ACC112 (cell line): ENCODE results near the gene RFX2.
"Not testable (repeated sequence)": the region's sequence is repeated elsewhere in the genome, so short reads cannot be mapped to it uniquely, and the experiment has no call there.

Experiments
- H2AFZ ChIP-seq: fragments of 200-600 bp; sonication (generic); one replicate; pipeline ENCODE4 v1.6.0; 2017; ENCODE audit warnings: antibody characterized with exemption, low read length; ENCODE audit not compliant: unreplicated experiment
- H3K27ac ChIP-seq: fragments of 200-600 bp; sonication (generic); 2 replicates; pipeline ENCODE4 v1.5.1; 2014; ENCODE audit warnings: low read depth, mild to moderate bottlenecking, antibody characterized with exemption, low read length, moderate library complexity
- H3K27me3 ChIP-seq: fragments of 200-600 bp; sonication (generic); 2 replicates; pipeline ENCODE4 v1.6.1; 2014; ENCODE audit warnings: mild to moderate bottlenecking, antibody characterized with exemption, low read length, moderate library complexity, mixed read lengths; ENCODE audit not compliant: insufficient read depth
- H3K36me3 ChIP-seq: fragments of 200-600 bp; sonication (generic); 2 replicates; pipeline ENCODE4 v1.6.1; 2016; ENCODE audit warnings: mild to moderate bottlenecking, antibody characterized with exemption, low read length, moderate library complexity, mixed read lengths; ENCODE audit not compliant: insufficient read depth
- H3K4me1 ChIP-seq: fragments of 200-600 bp; sonication (generic); one replicate; pipeline ENCODE4 v1.6.1; 2016; ENCODE audit warnings: low read length, mixed read lengths; ENCODE audit not compliant: insufficient read depth, unreplicated experiment, control insufficient read depth
- H3K4me3 ChIP-seq: fragments of 200-600 bp; sonication (generic); 2 replicates; pipeline ENCODE4 v1.5.1; 2014; ENCODE audit warnings: mild to moderate bottlenecking, low read depth, low read length
- H3K79me2 ChIP-seq: fragments of 200-600 bp; sonication (generic); one replicate; pipeline ENCODE4 v1.6.0; 2016; ENCODE audit warnings: low read length; ENCODE audit not compliant: control insufficient read depth, unreplicated experiment, insufficient read depth

RFX2 gene

DNA sequence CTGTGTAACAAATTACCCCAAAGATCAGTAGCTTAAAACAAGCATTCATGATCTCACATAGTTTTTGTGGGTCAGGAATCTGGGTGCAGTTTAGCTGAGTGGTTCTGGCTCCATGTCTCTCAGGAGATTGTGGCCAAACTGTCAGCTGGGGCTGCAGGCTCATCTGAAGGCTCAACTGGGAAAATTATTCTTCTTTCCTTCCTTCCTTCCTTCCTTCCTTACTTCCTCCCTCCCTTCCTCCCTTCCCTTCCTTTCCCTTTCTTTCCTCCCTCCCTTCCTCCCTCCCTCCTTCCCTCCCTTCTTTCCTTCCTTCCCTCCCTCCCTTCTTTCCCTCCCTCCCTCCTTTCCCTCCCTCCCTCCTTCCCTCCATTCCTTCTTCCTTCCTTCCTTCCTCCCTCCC, 8.7 kb upstream of the RFX2 start:
- Histone ChIP-seq H2AFZ (no peak overlapping the region), H3K27me3 (no peaks in the 10 kb centered on the region), H3K4me1 (no peaks in the 10 kb centered on the region), H3K79me2 (no peaks in the 10 kb centered on the region), H3K4me3 (no peak overlapping the region), H3K36me3 (no peaks in the 10 kb centered on the region), H3K27ac (no peak overlapping the region)

DNA sequence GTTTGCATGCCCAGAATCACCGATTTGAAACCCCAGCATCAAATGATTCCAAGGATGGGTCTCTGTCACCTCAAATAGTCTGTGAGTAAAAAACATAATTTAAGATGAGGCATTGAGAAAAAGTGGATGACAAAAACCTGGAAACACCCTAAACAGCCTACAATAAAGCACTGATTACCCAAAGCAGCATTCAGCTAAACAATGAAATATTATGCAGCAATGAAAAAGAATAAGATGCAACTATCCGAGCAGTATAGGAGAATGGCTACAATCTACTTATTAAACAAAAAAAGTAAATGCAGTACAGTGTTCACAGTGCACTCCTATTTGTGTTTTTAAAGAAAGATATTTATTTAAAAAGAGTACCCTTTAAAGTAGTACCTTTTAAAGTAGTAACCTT, 7.7 kb upstream of the RFX2 start:
- Histone ChIP-seq H3K27me3 (no peaks in the 10 kb centered on the region), H3K79me2 (no peaks in the 10 kb centered on the region), H2AFZ (no peak overlapping the region), H3K4me1 (no peaks in the 10 kb centered on the region), H3K27ac (no peak overlapping the region), H3K36me3 (no peaks in the 10 kb centered on the region), H3K4me3 (no peak overlapping the region)

DNA sequence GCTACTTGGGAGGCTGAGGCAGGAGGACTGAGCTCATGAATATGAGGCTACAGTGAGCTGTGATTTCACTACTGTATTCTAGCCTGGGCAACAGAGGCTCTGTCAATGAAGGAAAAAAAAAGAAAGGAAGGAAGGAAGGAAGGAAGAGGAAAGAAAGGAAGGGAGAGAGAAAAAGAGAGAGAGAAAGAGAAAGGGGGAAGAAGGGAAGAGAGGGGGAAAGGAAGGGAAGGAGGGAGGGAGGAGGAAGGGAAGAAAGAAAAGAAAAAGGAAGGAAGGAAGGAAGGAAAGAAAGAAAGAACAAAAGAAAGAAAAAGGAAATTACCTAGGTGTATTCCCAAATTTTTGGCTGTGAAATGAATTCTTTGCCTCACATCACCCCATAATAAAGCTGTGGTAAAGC, 7.2 kb upstream of the RFX2 start:
- Histone ChIP-seq H3K36me3 (no peaks in the 10 kb centered on the region), H3K27me3 (no peaks in the 10 kb centered on the region), H3K79me2 (no peaks in the 10 kb centered on the region), H3K27ac (no peak overlapping the region), H3K4me3 (no peak overlapping the region), H2AFZ (no peak overlapping the region), H3K4me1 (no peaks in the 10 kb centered on the region)

DNA sequence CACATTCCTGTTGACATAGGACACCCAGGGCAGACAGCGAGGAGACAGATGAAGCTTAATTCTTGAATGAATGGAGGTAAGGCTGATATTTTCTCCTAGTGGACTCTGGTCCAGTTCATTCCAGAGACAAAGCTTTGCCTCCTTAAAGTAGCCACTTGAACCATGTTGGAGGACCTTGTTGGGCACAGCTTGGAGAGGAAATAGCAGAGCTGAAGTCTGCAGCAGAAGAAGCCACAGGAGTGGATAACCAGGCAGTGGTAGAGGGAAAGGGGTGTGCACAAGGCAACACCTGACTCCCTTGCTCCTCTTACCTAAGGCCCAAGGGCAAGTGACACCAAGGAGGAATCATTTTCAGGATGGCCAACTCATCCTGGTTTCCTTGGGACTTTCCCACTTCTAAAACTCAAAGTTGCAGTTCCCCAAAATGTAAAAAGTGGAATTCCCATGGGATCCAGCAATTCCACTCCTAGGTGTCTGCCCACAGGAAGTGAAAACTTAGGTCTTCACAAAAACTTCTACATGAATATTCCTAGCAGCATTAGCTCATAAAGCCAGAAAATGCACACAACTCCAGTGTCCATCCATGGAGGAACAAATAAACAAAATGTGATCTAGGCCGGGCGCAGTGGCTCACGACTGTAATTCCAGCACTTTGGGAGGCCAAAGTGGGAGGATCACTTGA, 6.6 kb upstream of the RFX2 start:
- H3K79me2 ChIP-seq: no peaks in the 10 kb centered on the region
- no peak overlapping the region for H2AFZ ChIP-seq
- no peaks in the 10 kb centered on the region for H3K4me1 ChIP-seq
- H3K27ac ChIP-seq: no peak overlapping the region
- no peaks in the 10 kb centered on the region for H3K27me3 ChIP-seq
- H3K36me3 ChIP-seq: no peaks in the 10 kb centered on the region
- no peak overlapping the region for H3K4me3 ChIP-seq

DNA sequence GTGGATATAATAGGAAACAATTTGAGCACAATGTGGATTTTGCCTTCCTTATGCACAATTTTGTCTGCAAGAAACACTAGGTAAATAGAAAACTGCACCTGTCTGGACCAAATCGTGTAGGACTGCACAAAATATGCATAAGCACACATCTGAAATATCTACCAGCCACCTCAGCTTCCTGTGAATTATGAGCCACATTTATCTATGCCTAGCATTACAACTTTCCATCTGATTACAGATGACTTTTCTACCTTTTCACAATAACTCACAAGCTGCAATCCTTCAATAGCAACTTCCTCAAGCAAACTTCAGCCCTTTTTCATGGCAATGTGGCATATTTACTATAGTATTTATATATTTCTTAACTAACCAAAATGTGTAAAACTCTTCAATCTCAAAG, 5.7 kb upstream of the RFX2 start:
- Histone ChIP-seq H2AFZ (no peak overlapping the region), H3K4me3 (no peak overlapping the region)

DNA sequence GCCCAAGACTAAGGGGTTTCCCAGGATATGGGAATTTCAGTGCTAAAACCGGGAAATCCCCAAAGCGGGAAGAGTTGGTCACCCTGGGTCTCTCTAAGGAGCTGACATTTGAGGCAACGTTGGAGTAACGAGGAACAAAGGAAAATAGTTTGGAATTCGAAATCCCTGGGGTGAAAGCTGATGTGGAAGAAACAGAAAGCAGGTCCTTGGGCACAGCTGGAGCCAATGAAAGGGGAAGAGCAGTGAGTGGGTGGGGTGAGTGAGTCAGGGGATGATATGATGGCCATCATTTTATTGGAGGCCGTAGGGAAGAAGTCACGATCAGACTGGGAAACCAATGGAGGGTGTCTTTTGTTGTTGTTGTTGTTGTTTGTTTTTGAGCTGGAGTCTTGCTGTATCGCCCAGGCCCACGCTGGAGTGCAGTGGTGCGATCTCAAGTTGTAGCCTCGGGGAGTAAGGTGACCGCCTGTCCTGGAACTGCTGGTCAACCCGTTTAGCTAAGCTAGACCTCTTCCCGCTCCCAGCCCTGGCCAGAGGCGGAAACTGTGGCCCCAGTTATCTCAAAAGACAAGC, 3.4 kb upstream of the RFX2 start:
- Histone ChIP-seq H3K27me3 (no peaks in the 10 kb centered on the region), H3K27ac (no peak overlapping the region), H3K79me2 (no peaks in the 10 kb centered on the region), H2AFZ (no peak overlapping the region), H3K4me3 (no peak overlapping the region), H3K4me1 (no peaks in the 10 kb centered on the region), H3K36me3 (no peaks in the 10 kb centered on the region)

More for the DNA sequence above, 5.7 kb upstream of the RFX2 start:
- no peaks in the 10 kb centered on the region for H3K36me3 ChIP-seq
- no peak overlapping the region for H3K27ac ChIP-seq
- no peaks in the 10 kb centered on the region for H3K4me1 ChIP-seq
- H3K27me3 ChIP-seq: no peaks in the 10 kb centered on the region
- H3K79me2 ChIP-seq: no peaks in the 10 kb centered on the region

DNA sequence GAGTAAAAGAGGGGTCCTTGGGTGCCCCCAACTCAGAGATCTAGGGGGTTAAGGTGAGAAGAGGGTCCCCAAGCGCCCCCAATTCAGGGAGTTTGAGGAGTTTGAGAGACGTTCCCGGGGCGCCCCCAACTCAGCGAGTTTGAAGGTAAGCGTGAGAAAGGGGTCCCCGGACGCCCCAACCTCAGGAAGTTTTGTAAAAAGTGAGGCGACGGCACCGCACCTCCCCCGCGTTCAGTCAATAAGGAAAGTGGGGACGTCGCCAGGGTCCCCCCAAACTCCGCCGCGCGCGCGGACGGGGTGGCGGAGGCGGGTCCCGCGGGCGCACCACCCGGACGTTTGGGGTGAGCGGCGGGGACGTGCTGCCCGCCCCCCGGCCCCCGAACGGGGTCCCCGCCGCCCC, 353 bp downstream of the RFX2 start:
- Histone ChIP-seq H3K79me2 (peaks cover 10% of the 10 kb centered on the region), H2AFZ (no peak overlapping the region), H3K27ac (peak overlapping the region; percentile 66; the same call in 1 of the 2 replicates)

DNA sequence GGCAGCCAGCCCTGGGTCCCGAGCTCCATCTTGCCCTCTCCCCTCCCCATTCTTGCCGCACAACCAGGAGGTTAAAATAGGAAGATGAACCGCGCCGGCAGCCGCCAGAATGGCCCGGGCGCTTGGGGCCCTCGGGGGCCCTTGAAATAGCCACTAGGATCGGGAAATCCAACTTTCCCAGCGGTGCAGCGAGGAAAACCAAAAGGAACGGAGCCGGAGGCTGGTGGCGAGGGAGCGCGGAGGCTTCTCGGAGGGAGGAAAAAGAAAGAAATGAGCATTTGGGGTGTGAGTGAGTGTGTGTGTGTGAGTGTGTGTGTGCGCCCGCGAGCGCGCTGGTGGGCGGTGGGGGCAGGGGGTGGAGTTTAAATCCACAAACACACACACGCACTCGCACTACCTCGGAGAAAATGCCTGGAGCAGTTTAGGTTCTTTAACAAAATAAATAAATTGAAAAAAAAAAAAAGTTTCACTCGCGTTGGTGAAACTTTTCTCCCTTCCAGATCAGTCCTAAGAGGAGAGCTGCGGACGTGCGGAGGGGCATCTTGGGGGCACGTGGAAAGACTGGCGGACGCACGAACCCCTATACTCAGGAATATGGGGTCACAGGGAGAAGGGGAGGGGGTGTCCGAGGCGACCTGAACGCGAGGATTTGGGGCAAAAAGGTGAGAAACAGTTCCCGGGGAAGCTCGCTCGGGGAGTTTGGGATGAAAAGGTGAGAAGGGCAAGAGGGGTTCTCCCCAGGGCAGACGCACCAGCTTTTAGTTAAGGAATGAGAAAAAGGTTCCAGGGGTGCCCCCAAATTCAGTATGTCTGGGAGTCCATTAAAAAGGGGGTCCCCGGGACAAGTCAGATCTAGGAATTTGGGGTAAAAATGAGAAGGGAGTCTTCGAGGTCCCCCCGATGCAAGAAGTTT, 1.3 kb downstream of the RFX2 start:
- Histone ChIP-seq H2AFZ (peak overlapping the region; percentile 97), H3K36me3 (no peaks in the 10 kb centered on the region), H3K4me3 (peak overlapping the region; percentile 91), H3K4me1 (peaks cover 13% of the 10 kb centered on the region), H3K79me2 (peaks cover 10% of the 10 kb centered on the region), H3K27me3 (no peaks in the 10 kb centered on the region), H3K27ac (peak overlapping the region; percentile 66)

More for the DNA sequence above, 353 bp downstream of the RFX2 start:
- no peaks in the 10 kb centered on the region for H3K36me3 ChIP-seq
- H3K27me3 ChIP-seq: no peaks in the 10 kb centered on the region
- H3K4me1 ChIP-seq: peaks cover 6% of the 10 kb centered on the region
- peak overlapping the region; percentile 91 for H3K4me3 ChIP-seq

DNA sequence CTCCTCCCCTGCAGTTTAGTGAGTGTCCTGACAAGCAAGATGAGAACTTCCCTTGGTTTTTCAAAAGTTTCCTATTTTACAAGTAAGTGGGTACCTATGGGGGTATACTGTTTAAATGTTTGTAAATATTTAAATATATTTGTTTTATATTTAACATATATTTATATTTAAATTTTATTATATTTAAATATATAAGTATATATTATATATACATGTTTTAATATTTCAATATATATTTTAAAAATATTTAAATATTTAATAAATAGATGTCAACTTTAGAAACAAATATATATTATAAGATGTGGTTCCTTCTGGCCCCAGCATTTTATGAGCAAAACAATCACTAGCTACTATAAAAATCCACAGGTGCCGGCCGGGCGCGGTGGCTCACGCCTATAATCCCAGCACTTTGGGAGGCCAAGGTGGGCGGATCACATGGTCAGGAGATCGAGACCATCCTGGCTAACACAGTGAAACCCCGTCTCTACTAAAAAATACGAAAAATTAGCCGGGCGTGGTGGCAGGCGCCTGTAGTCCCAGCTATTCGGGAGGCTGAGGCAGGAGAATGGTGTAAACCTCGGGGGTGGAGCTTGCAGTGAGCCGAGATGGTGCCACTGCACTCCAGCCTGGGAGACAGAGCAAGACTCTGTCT, 3.5 kb downstream of the RFX2 start:
- H3K27ac ChIP-seq, H2AFZ ChIP-seq, H3K36me3 ChIP-seq, H3K4me3 ChIP-seq, H3K27me3 ChIP-seq: not testable (repeated sequence)
- H3K79me2 ChIP-seq: peaks cover 18% of the 10 kb centered on the region
- H3K4me1 ChIP-seq: peaks cover 33% of the 10 kb centered on the region

DNA sequence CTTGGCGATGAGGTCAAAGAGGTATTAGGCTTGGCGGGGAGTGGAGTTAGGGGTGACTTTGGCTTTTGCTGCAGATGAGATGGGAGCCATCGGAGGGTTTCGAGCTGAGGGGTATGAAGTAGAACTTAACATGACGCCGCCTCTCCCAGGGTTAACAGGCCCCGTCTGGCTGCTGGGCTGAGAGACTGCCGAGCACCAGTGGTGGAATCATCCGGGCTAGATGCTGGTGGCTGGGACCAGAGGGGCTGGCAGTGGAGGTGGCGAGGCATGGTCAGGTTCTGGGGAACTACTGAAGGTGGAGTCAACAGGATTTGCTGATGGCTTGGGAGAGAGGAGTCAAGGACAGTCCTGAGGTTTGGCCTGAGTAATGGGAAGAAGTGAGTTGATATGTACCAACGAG, 4.9 kb downstream of the RFX2 start:
- H3K4me3 ChIP-seq: no peak overlapping the region
- H3K27me3 ChIP-seq: no peaks in the 10 kb centered on the region
- H2AFZ ChIP-seq: no peak overlapping the region
- no peak overlapping the region for H3K27ac ChIP-seq
- peaks cover 20% of the 10 kb centered on the region for H3K79me2 ChIP-seq
- peaks cover 33% of the 10 kb centered on the region for H3K4me1 ChIP-seq
- H3K36me3 ChIP-seq: no peaks in the 10 kb centered on the region
